Left lung (tissue), 10 donors: Measurements from ENCODE around the gene SPIN1. TPM values are rescaled to one million over a fixed set of nuclear protein-coding genes. Genes with fewer than 3 reads are reported as not detected.

ENCODE experiments used
- ATAC-seq: fragments of 200-7000 bp; cut with Tn5 transposase; one replicate; pipeline ENCODE4 v1.9.1; 2020; ENCODE audit warnings: moderate library complexity
- DNase-seq, 4 donors: peaks; one replicate each; pipeline ENCODE4 v3.0.0-alpha.2; 2013 to 2020
- H3K27ac ChIP-seq, 2 donors: fragments of 200-600 bp; sonication (generic) in 1 of 2; one replicate each; pipeline versions ENCODE4 v1.5.0 to v1.8.0; 2020 to 2021
- H3K27me3 ChIP-seq, 2 donors: fragments of 200-600 bp; sonication (generic) in 1 of 2; one replicate each; pipeline versions ENCODE4 v1.5.0 to v1.8.0; 2020 to 2021
- H3K36me3 ChIP-seq, 2 donors: fragments of 200-600 bp; sonication (generic) in 1 of 2; one replicate each; pipeline versions ENCODE4 v1.5.0 to v1.8.0; 2020 to 2021
- H3K4me1 ChIP-seq, 2 donors: fragments of 200-600 bp; one replicate each; pipeline ENCODE4 v1.8.0; 2021
- H3K4me3 ChIP-seq, 2 donors: fragments of 200-600 bp; sonication (generic) in 1 of 2; one replicate each; pipeline versions ENCODE4 v1.5.0 to v1.8.0; 2020 to 2021; ENCODE audit warnings: mild to moderate bottlenecking in 1 of 2
- H3K9me3 ChIP-seq, 2 donors: fragments of 200-600 bp; sonication (generic) in 1 of 2; one replicate each; pipeline versions ENCODE4 v1.5.0 to v1.8.0; 2020 to 2021
- CTCF ChIP-seq, 2 donors: fragments of 200-600 bp; sonication (generic) in 1 of 2; IDR thresholded peaks; one replicate each; pipeline versions ENCODE4 v1.5.0 to v1.8.0; 2021; ENCODE audit warnings: antibody characterized with exemption in 2 of 2
- intact Hi-C, 2 donors: fragments of 100-400 bp; cut with DNase I; formaldehyde crosslinking; loops; one replicate each; pipeline versions ENCODE4 v1.11.2 to v1.14.2; 2022
- polyA plus RNA-seq, 6 donors: library from polyadenylated mRNA; unstranded; fragments of 120-200 nt; gene quantifications; one replicate each; pipeline ENCODE4 v1.2.1, GENCODE V29; 2013; ENCODE audit not compliant: insufficient read length in 6 of 6
- total RNA-seq, 2 donors: library from RNA; stranded (reverse); fragmentation: NEBNext Ultra II Directional; extraction: Animal tissue kit (Norgen Biotek cat#: 25700); gene quantifications; one replicate each; pipeline ENCODE4 v1.2.1, GENCODE V29; 2021
- donor health status: DM: no; HTN: yes; CAD: no.
- donor health status: DM: no; HTN: no; CAD: no.

SPIN1 gene
- total and polyA plus RNA-seq, 8 donors = 56.1 to 171 (median 152) TPM

GRCh38 chr9:88524911-88525310, 136.7 kb downstream of the SPIN1 start:
- H3K9me3 ChIP-seq = no peaks in the 10 kb centered on the region
- no peak overlapping the region for H3K4me3 ChIP-seq
- H3K27me3 ChIP-seq = peaks cover 0 to 5% of the 10 kb centered on the region in 2 donors
- ATAC-seq (no peak), DNase-seq (no peak)
- TF ChIP-seq CTCF (IDR thresholded peaks at IDR 0.05) = no peak
- H3K36me3 ChIP-seq = no peaks in the 10 kb centered on the region
- H3K27ac ChIP-seq = no peak overlapping the region
- intact Hi-C loops = no loop called here
- H3K4me1 ChIP-seq = no peaks in the 10 kb centered on the region

GRCh38 chr9:88527618-88528017, 139.4 kb downstream of the SPIN1 start:
- no peak for ATAC-seq
- H3K27me3 ChIP-seq = peaks cover 0 to 17% of the 10 kb centered on the region in 2 donors
- no peak for TF ChIP-seq CTCF (IDR thresholded peaks at IDR 0.05)
- no peak overlapping the region for H3K27ac ChIP-seq
- H3K36me3 ChIP-seq = no peaks in the 10 kb centered on the region
- peaks cover 0 to 8% of the 10 kb centered on the region in 2 donors for H3K4me1 ChIP-seq
- H3K4me3 ChIP-seq = no peak overlapping the region
- intact Hi-C loops = no loop called here
- DNase-seq = no peak
- no peaks in the 10 kb centered on the region for H3K9me3 ChIP-seq

Other genes starting within 250 kb of the SPIN1 start
- not detected for gene SPATA31C2, start 250.0 kb upstream of the SPIN1 start, total RNA-seq
- under 1 TPM in 1 of 6 donors, not detected in 5; 0.06 TPM for gene SPATA31C2, start 250.0 kb upstream of the SPIN1 start, polyA plus RNA-seq
- gene NXNL2, start 146.7 kb downstream of the SPIN1 start, total RNA-seq = under 1 TPM in 1 of 2 donors, not detected in 1; 0.29 TPM
- gene NXNL2, start 146.7 kb downstream of the SPIN1 start, polyA plus RNA-seq = 1 to 10 TPM in 1 of 6 donors, under 1 TPM in 5; 0.57 to 1.4 (median 0.65) TPM